HG03432 (cell line): ENCODE results near the gene ABCD1.

Source experiments
- ATAC-seq: cut with Tn5 transposase; IDR thresholded peaks from one replicate; pipeline ENCODE4 v1.9.1; 2021; ENCODE audit warnings: mild to moderate bottlenecking, moderate library complexity; ENCODE audit not compliant: unreplicated experiment

The ABCD1 gene

DNA sequence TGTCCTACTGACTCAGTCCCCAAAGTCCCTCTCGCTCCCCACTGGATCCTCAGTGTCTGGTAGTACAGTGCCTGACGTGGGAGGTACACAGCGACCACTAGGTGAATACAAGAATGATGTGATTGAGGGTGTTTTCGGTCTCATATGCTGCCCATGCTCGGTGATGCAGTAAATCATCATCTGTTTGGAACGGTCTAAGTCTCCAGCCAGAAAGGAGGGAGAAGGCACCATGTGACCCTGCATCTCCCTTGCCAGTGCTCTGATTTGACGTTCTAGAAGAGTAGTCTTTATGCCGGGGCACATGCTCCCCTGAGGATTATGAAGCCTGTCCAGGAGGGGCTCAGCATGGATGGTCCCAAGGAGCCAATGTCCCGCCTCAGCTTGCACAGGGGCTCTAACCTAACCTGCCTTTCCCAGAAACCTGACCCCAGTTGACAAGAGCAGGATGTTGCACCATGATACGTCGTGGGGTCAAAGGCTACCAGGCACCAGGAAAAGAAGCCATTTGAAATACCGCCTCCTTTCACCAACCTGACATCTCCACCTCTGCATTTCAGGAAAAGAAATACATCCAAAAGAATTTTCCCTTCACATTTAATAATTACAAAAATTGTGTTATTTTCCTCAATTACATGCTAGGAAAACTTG is 25.6 kb downstream of the ABCD1 start:
- no peak for ATAC-seq

DNA sequence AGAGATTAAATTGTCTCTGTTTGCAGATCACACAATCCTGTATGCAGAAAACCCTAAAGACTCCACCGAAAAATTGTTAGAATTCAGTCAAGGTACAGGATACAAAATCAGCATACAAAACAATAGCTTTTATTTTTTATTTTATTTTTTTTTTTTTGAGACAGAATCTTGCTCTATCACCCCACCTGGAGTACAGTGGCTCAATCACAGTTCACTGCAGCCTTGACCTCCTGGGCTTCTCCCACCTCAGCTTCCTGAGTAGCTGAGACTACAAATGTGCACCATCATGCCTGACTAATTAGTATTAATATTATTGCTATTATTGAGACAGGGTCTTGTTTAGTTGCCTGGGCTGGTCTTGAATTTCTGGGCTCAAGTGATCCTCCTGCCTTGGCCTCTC is 30.5 kb downstream of the ABCD1 start:
- ATAC-seq, result no peak

DNA sequence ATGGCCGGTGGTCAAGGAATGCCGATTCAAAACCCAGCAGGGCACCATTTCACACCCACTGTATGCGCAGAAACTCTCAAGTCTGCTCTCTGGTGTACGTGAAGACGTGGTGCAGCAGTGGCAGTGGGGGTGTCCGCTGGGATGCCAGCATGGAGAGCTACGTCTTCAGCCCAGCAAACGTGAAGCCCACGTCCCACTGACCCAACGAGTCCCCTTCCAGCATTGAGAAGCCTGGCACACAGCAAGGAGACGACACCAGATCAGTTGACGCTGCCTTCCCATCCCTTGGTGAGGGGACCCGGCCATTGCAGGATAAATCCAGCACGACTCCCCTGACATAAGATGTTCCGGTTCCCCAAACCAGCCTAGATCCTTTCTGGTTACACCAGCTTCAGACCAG is 37.2 kb downstream of the ABCD1 start:
- no peak for ATAC-seq

DNA sequence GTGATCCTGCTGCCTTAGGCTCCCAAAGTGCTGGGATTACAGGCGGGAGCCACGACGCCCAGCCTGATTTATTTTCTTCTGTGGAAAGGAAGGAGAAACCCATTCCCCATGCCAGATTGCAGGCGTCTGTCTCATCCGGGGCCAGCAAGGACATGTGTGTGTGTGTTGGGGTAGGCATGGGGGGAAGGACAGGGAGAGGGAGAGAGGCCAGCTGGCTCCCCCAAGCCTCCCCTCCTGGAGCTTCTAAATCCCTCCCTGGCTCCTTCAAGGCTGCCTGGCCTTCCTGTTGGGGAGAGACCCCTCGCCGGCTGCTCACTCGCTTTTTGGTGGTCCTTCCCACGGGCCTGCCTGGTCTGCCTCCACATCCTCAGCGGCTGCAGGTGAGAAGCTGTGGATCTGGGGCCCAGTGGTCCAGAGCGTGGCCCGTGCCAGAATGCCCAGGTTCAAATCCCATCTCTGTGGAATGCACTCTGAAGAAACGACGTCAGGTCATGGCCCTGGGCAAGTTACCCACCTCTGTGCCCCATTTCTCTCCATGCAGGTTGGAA is 38.0 kb downstream of the ABCD1 start:
- ATAC-seq, result no peak

DNA sequence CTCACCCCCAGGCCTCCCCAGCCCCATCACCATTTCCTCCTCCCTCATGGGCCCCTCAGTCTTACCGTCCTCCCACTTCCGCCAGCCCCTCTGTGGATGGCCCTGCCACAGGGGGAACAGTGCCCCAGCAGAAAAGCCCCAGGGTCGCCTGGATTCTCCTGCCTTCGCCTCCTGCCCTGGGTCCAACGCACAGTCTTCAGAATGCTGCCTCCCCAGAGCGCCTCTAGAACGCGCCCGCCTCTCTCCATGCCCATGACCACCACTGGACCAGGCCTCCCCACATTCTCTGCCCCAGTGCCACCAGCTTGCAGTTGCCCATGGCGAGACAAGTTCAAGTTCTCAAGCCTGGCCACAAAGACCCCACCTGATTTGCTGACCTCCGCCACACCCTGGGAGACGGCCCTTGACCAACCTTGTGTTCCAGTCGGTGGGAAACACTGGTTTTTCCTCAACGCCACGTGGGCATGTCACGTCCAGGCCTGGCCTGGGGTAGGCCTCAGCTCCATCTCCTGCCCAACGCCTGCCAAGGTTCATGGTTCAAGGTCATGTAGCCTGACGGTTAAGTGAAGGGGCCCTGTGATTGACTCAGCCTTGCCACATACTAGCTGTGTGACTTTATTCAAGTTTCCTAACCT is 38.8 kb downstream of the ABCD1 start:
- ATAC-seq, result no peak

DNA sequence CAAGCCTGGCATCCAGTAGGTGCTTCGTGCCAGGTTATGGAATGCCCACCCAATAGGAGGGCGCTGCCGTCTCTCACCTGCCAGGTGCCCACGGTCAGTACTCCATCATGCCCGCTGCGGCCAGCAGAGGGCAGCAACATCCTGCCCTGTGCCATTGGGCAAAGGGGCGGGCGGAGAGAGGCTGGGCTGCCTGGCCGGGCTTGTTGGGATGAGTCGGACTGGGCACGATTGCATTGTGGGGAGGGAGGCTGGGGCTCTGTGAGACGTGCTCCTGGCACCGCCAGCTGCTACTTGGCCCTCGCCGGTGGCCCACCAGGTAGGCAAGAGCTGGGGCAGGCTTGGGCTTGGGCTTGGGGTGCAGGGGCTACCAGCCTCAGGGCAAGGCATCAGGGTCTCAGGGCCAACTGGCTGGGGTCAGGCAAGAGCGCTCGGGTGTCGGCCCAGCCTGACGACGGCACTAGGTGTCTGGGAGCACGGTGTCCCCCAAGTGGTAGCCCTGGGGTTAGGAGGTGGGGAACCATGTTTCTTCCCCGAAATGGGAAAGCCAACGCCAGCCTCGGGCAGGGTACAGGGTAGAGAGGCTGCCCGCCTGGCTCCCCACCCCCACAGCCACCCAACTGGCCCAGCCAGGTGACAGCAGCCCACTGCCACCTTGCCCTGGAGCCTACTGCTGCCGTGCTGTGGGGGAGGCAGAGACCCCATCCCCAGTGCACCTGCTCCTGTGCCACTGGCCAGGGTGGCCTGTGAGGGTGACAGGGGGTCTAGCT is 39.5 kb downstream of the ABCD1 start, which contains the start of gene PLXNB3:
Gene PLXNB3, plus strand, starts transcription at position 261 of the 767 bp plus-strand sequence. CDS start 1,287 bp downstream, outside the sequence.
- ATAC-seq, result no peak

DNA sequence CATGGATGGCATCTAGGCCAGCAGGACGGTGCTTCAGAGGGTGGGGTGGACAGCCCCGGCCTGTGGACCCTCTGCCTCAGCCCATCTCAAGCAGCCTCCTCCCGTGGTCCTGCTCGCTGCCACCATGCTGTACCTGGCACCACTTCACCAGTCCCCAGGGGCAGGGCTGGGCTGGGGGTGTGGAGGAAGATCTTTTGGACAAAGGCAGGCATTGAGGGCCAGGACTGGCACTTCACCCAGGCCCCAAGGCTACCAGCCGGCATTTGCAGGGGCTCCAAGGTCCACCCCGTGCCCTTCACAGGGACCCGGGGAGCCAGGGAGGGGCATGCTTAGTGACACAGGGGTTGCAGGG is 40.1 kb downstream of the ABCD1 start:
- ATAC-seq, result no peak

DNA sequence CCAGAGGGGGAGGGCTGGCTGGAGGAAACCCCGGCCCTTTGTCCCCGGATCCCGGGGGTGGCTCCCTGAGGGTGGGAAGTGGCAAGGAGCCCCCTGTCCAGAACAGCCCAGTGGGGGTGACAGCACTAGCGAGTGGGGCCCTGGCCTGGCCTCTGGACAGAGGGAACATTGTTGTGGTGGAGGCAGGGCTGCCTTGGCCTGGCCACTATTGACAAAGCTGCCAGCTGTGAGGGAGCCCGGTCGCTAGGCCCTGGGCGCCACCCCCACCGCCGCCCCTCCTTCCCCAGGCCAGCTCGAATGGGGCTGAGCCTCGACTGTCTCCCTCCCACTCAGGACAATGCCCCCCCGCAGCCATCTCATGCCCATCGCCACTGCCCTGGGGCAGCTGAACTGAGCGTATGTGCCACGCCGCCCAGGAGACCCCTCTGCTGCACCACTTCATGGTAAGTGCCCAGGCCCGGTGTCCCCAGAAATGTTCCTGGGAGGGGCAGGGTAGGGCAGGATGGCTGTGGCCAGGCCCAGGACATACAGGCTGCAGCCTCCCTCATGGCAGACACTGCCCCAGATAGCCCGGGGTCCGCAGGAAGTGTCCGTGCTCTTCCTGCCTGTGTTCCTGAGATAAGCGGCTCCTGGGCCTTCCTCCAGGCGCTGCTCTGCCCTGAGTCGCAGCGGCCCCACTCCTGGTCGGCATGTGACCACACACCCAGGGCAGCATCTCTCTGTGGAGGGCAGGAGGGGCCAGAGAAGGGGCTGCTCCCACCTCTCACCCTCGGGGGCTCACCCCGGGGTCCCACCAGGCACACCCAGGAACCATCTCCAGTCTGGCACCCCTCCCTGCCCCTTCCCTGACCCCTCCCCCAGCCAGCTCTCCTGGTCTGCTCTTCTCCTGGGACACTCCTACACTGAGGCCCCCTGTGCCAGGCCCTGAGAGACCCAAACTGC is 40.8 kb downstream of the ABCD1 start:
- no peak for ATAC-seq

DNA sequence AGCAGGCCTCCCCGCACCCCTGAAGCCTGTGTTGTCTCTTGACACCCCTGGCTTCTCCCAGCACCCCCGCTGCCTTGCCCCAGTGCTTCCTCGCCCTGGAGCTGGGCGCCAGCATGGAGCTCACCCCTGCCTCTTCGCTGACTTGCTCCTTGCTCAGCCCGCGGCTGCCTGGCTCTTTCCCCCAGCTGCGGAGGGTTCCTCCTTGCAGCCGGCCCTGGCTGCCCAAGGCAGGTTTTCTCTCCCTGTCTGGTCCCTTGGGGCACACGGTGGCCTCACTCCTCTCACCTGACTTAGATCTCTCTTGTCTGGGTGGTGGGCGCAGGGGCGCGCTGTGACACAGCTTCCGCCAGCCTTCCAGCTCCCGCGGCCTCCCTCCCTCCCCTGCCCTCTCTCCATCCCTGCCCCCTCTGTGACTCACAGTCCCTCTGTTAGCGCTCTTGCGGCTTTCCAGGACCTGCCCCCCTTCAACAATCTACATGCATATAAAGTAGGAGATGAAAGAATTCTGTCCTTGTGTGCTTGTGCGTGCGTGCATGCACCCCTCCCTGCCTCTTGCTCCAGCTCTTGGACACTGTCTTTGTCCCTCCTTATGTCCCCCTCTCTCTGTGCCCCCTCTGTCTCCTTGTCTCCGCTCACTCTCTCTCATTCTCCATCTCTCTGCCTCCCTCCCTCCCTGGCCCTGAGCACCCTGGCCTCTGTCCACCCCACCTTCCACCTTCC is 41.6 kb downstream of the ABCD1 start:
- no peak for ATAC-seq

DNA sequence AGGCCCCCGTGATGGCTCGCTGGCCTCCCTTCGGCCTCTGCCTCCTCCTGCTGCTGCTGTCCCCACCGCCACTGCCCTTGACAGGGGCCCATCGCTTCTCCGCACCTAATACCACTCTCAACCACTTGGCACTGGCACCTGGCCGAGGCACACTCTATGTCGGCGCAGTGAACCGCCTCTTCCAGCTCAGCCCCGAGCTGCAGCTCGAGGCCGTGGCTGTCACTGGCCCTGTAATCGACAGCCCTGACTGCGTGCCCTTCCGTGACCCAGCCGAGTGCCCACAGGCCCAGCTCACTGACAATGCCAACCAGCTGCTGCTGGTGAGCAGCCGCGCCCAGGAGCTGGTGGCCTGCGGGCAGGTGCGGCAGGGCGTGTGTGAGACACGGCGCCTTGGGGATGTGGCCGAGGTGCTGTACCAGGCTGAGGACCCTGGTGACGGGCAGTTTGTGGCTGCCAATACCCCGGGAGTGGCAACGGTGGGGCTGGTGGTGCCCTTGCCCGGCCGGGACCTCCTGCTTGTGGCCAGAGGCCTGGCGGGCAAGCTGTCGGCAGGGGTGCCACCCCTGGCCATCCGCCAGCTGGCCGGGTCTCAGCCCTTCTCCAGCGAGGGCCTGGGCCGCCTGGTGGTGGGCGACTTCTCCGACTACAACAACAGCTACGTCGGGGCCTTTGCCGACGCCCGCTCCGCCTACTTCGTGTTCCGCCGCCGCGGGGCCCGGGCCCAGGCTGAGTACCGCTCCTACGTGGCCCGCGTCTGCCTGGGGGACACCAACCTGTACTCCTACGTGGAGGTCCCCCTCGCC is 42.4 kb downstream of the ABCD1 start:
- no peak for ATAC-seq

DNA sequence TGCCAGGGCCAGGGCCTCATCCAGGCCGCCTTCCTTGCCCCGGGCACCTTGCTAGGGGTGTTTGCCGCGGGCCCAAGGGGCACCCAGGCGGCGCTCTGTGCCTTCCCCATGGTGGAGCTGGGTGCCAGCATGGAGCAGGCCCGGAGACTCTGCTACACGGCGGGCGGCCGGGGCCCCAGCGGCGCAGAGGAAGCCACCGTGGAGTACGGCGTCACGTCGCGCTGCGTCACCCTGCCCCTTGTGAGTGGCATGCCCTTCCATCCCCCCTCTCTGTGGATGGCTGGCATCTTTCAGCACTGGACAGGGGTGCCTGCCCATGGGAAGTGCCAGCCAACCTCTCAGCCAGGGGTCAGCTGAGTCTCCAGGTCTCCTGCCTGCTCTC is 43.0 kb downstream of the ABCD1 start:
- ATAC-seq, result no peak

DNA sequence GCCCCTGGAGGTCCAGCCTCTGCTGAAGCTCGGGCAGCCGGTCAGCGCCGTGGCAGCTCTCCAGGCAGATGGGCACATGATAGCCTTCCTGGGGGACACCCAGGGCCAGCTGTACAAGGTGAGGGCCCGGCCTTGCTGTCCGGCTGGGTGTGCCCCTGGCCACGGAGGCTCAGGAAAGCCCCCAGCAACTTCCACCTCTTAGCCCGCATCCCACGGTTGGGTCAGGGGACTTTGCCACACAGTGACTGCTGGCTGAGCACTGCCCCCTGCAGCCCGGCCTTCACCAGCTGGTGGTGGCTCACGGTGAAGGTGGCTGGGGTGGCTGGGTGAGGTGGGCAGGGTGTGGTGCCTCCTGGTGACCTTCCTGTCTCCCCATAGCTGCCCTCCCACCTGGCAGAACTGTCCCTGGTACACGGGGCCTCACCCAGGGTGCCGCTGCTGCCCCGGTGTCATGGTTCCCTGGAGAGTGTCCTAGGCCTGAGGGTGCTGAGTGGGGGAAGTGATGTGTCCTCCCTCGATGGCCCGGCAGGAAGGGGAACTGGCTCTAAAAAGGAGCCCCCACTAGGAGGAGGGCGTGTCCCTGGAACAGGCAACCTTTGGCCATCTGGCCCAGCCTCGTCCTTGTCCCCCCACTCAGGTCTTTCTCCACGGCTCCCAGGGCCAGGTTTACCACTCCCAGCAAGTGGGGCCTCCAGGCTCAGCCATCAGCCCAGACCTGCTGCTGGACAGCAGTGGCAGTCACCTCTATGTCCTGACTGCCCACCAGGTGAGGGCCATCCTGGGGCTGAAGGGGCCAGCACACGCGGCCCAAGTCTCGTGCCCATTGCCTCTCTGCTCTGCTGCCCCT is 43.9 kb downstream of the ABCD1 start:
- ATAC-seq, result no peak

DNA sequence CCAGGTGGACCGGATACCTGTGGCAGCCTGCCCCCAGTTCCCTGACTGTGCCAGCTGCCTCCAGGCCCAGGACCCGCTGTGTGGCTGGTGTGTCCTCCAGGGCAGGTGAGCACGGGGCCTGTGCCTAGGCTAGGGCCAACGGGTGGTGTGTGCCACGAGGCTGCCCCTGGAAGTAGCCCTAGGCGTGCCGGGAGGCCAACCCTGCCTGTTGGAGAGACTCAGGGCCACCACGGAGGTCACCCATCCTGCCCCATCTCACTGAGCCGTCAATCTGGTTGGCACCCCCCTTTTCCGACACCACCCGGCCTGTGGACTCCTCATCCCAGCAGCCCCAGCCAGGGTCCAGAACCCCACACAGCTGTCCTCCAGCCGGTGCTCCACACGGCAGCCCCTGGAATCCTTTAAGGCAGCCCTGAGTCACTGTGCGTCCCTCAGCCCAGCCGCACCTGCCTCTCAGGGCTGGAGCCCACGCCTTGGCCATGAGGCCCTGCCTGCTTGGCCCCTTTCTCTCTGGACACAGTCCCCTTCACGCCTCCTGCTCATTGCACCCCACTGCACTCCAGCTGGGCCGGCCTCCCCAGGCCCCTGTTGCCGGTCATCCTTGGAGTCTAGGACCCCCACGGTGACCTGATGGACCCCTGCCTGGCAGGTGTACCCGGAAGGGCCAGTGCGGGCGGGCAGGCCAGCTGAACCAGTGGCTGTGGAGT is 44.7 kb downstream of the ABCD1 start:
- no peak for ATAC-seq

DNA sequence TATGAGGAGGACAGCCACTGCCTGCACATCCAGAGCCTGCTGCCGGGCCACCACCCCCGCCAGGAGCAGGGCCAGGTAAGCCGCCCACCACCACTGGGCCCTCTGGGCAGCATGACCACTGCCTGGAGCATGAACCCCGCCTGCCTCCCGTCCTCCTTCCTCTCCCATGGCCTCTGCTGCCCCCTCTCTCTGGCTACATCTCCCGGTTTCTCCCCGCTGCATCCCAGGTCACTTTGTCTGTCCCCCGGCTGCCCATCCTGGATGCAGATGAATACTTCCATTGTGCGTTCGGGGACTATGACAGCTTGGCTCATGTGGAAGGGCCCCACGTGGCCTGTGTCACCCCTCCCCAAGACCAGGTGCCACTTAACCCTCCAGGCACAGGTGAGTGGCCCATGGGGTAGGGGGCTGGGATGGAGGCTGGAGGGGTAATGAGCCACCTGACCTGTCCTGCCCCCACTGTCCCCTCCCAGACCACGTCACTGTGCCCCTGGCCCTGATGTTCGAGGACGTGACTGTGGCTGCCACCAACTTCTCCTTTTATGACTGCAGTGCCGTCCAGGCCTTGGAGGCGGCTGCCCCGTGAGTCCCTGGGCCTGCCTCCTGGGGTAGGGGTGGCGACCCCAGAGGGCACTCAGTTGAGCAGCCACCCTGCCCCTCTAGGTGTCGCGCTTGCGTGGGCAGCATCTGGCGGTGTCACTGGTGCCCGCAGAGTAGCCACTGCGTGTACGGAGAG is 45.4 kb downstream of the ABCD1 start:
- no peak for ATAC-seq

DNA sequence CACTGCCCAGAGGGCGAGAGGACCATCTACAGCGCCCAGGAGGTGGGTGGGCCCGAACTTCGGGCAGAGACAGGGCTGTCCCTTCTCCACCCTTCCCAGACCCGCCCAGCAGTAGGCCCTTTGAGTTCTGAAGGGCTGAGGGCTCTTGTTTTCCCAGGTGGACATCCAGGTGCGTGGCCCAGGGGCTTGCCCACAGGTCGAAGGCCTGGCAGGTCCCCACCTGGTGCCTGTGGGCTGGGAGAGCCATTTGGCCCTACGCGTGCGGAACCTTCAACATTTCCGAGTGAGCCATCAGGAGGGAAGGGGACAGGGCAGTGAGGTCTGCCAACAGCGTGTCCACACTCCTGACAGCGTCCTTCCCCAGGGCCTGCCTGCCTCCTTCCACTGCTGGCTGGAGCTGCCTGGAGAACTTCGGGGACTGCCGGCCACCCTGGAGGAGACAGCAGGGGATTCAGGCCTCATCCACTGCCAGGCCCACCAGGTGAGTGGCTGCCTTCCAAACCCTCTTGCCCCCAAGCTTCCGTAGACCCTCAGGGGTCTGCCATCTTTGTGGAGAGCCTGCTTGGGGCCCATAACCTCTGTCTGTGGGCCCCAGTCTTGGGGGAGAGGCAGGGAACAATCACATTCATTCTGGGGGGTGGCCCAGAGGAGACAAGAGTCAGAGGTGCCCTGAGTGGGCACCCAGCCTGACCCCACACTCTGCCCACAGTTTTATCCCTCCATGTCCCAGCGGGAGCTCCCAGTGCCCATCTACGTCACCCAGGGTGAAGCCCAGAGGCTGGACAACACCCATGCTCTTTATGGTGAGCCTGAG is 46.2 kb downstream of the ABCD1 start:
- ATAC-seq, result no peak
